B cell (primary cell): Measurements from ENCODE around the gene PCDHA2. TPM values are rescaled to one million over a fixed set of nuclear protein-coding genes. Genes with fewer than 3 reads are reported as not detected.

ENCODE experiments used
- ATAC-seq: fragments of 200-7000 bp; cut with Tn5 transposase; one replicate; pipeline ENCODE4 v1.10.0; 2021; ENCODE audit warnings: low read depth, mild to moderate bottlenecking, moderate number of reproducible peaks, moderate library complexity
- CTCF ChIA-PET: fragments of 350-600 bp; sonication (Branson Sonifier 250); formaldehyde crosslinking; loops from one replicate; lab custom pipeline; 2021; ENCODE audit warnings: antibody characterized with exemption, inconsistent platforms; lab: Charles Lee
- POLR2A ChIA-PET: fragments of 350-600 bp; sonication (Branson Sonifier 250); formaldehyde crosslinking; loops from one replicate; lab custom pipeline; 2021; ENCODE audit warnings: antibody characterized with exemption; lab: Charles Lee
- DNase-seq: peaks from one replicate; pipeline ENCODE4 v3.0.0; 2013
- H2AFZ ChIP-seq: 2 replicates; pipeline ENCODE4 v1.6.1; 2012; ENCODE audit warnings: mild to moderate bottlenecking, low read depth, low read length; ENCODE audit not compliant: insufficient read depth, poor library complexity, severe bottlenecking
- H3K27ac ChIP-seq, 2 donors: 1 replicate in 1 of 2; 2 replicates in 1 of 2; pipeline ENCODE4 v1.5.1; 2012 to 2013; ENCODE audit warnings: low read length in 2 of 2, mild to moderate bottlenecking in 2 of 2, moderate library complexity in 1 of 2
- H3K27me3 ChIP-seq, 4 experiments: fragments of 200-600 bp in 1 of 4; sonication (generic) in 1 of 4; replicated peaks in 1 of 4; 1 replicate in 2 of 4; 2 replicates in 2 of 4; pipeline versions ENCODE4 v1.6.1 to v1.7.0; 2013 to 2016; ENCODE audit warnings: low read length in 3 of 4, mild to moderate bottlenecking in 2 of 4, mixed read lengths in 1 of 4, moderate library complexity in 1 of 4; ENCODE audit not compliant: insufficient read depth in 4 of 4, control insufficient read depth in 3 of 4; ENCODE audit errors: control extremely low read depth in 1 of 4
- H3K36me3 ChIP-seq, 2 experiments: replicated peaks in 1 of 2; 1 replicate in 1 of 2; 2 replicates in 1 of 2; pipeline versions ENCODE4 v1.6.1 to v1.7.1; 2013; ENCODE audit warnings: low read length in 1 of 2; ENCODE audit not compliant: insufficient read depth in 2 of 2, control insufficient read depth in 1 of 2; ENCODE audit errors: control extremely low read depth in 1 of 2, extremely low read depth in 1 of 2
- H3K4me1 ChIP-seq, 2 donors: fragments of 200-600 bp in 1 of 2; sonication (generic) in 1 of 2; 1 replicate in 1 of 2; 2 replicates in 1 of 2; pipeline versions ENCODE4 v1.5.1 to v1.6.1; 2013 to 2017; ENCODE audit warnings: low read length in 2 of 2; ENCODE audit not compliant: control insufficient read depth in 2 of 2, insufficient read depth in 2 of 2
- H3K4me2 ChIP-seq: replicated peaks from 2 replicates; pipeline ENCODE3; 2012; ENCODE audit warnings: mild to moderate bottlenecking, low read depth, low read length; ENCODE audit not compliant: poor library complexity, severe bottlenecking
- H3K4me3 ChIP-seq, 5 experiments: fragments of 200-600 bp in 1 of 5; sonication (generic) in 1 of 5; 1 replicate in 3 of 5; 2 replicates in 2 of 5; pipeline versions ENCODE4 v1.5.1 to v1.7.0; 2011 to 2016; ENCODE audit warnings: low read length in 4 of 5, mild to moderate bottlenecking in 4 of 5, low read depth in 2 of 5, control low read depth in 1 of 5, moderate library complexity in 1 of 5; ENCODE audit not compliant: insufficient read depth in 1 of 5; ENCODE audit errors: control extremely low read depth in 1 of 5, extremely low read depth in 1 of 5
- H3K79me2 ChIP-seq: fragments of 200-600 bp; sonication (generic); one replicate; pipeline ENCODE4 v1.6.0; 2016; ENCODE audit warnings: low read length; ENCODE audit not compliant: control insufficient read depth, insufficient read depth
- H3K9ac ChIP-seq: fragments of 200-600 bp; sonication (generic); 2 replicates; pipeline ENCODE4 v1.6.1; 2017; ENCODE audit warnings: mild to moderate bottlenecking, low read length, moderate library complexity
- H3K9me3 ChIP-seq, 3 donors: one replicate each; pipeline versions ENCODE4 v1.6.1 to v1.7.1; 2013; ENCODE audit warnings: low read length in 2 of 3; ENCODE audit not compliant: control insufficient read depth in 2 of 3, insufficient read depth in 1 of 3; ENCODE audit errors: control extremely low read depth in 1 of 3
- H4K20me1 ChIP-seq: 2 replicates; pipeline ENCODE4 v1.6.0; 2012; ENCODE audit warnings: mild to moderate bottlenecking, low read length; ENCODE audit not compliant: insufficient read depth, control insufficient read depth, poor library complexity, severe bottlenecking
- H3K27ac Mint-ChIP-seq: one replicate; pipeline ENCODE4 v1.8.0; 2021; ENCODE audit warnings: mixed read lengths
- H3K27me3 Mint-ChIP-seq: one replicate; pipeline ENCODE4 v1.8.0; 2021; ENCODE audit warnings: mixed read lengths
- H3K4me1 Mint-ChIP-seq: one replicate; pipeline ENCODE4 v1.8.0; 2021; ENCODE audit warnings: mixed read lengths
- H3K4me3 Mint-ChIP-seq: one replicate; pipeline ENCODE4 v1.8.0; 2021; ENCODE audit warnings: mixed read lengths
- H3K9me3 Mint-ChIP-seq: one replicate; pipeline ENCODE4 v1.8.0; 2022; ENCODE audit warnings: mixed read lengths; ENCODE audit not compliant: insufficient read depth
- EZH2 ChIP-seq: IDR thresholded peaks from 2 replicates; pipeline ENCODE4 v1.6.1; 2012; ENCODE audit warnings: borderline replicate concordance, low read depth, mild to moderate bottlenecking, moderate library complexity, low read length; ENCODE audit not compliant: insufficient read depth, poor library complexity, severe bottlenecking
- WGBS: methylation state at CpG from one replicate; pipeline ENCODE4 v1.1.5; 2013; ENCODE audit warnings: missing lambda C conversion rate; ENCODE audit not compliant: insufficient coverage; 5-methylcytosine and 5-hydroxymethylcytosine counted together
- intact Hi-C: fragments of 100-400 bp; cut with micrococcal nuclease; formaldehyde crosslinking; loops from one replicate; pipeline ENCODE4 v1.10.0; 2022
- polyA plus RNA-seq: library from polyadenylated mRNA; depleted of rRNA; stranded (reverse); fragments of >200 nt; gene quantifications from 2 replicates; pipeline ENCODE4 v1.2.3, GENCODE V29; 2012
- total RNA-seq, 2 donors: library from RNA; stranded (reverse); fragments of 120-200 nt in 1 of 2; gene quantifications; 1 replicate in 1 of 2; 2 replicates in 1 of 2; pipeline versions ENCODE4 v1.2.3 to v1.2.4, GENCODE V29; 2013 to 2022
- TF ChIP-seq, protein P1 (sequence below): fragments of 200-600 bp; IDR thresholded peaks from one replicate; pipeline ENCODE4 v1.8.0; 2022; ENCODE audit warnings: antibody characterized with exemption, mild to moderate bottlenecking

Gene PCDHA2
- total and polyA plus RNA-seq, 2 donors (not counting 1 experiment from before 2014, with no cell fraction given), result not detected

DNA sequence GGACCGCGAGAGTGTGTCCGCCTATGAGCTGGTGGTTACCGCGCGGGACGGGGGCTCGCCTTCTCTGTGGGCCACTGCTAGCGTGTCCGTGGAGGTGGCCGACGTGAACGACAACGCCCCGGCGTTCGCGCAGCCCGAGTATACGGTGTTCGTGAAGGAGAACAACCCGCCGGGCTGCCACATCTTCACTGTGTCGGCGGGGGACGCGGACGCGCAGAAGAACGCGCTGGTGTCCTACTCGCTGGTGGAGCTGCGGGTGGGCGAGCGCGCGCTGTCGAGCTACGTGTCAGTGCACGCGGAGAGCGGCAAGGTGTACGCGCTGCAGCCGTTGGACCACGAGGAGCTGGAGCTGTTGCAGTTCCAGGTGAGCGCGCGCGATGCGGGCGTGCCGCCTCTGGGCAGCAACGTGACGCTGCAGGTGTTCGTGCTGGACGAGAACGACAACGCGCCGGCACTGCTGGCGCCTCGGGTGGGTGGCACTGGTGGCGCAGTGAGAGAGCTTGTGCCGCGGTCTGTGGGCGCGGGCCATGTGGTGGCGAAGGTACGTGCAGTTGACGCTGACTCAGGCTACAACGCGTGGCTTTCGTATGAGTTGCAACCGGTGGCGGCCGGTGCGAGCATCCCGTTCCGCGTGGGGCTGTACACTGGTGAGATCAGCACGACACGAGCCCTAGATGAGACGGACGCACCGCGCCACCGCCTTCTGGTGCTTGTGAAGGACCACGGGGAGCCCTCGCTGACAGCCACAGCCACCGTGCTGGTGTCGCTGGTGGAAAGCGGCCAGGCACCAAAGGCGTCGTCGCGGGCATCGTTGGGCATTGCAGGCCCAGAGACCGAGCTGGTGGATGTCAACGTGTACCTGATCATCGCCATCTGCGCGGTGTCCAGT, 41.2 kb downstream of the PCDHA2 start:
- 60% methylated on average over 103 of the region's 103 CpGs for WGBS
- Histone ChIP-seq H3K9ac (no peak overlapping the region), H3K4me3 (no peak overlapping the region), H3K9me3 (peaks cover 0 to 21% (median 11%) of the 10 kb centered on the region in 3 donors), H3K79me2 (no peaks in the 10 kb centered on the region), H3K27ac (no peak overlapping the region), H2AFZ (no peak overlapping the region), H3K27me3 (peaks cover 0 to 10% (median 5%) of the 10 kb centered on the region in 4 experiments), H3K4me1 (no peaks in the 10 kb centered on the region), H4K20me1 (no peaks in the 10 kb centered on the region), H3K4me2 (no peak overlapping the region), H3K36me3 (no peaks in the 10 kb centered on the region)
- ATAC-seq, result no peak
- no peak for DNase-seq
- Mint-ChIP-seq H3K27me3 (peaks cover 26% of the 10 kb centered on the region), H3K27ac (no peak overlapping the region), H3K4me1 (no peaks in the 10 kb centered on the region), H3K9me3 (peaks cover 3% of the 10 kb centered on the region), H3K4me3 (no peak overlapping the region)
- POLR2A ChIA-PET, result no interaction called here
- TF ChIP-seq, protein P1, sequence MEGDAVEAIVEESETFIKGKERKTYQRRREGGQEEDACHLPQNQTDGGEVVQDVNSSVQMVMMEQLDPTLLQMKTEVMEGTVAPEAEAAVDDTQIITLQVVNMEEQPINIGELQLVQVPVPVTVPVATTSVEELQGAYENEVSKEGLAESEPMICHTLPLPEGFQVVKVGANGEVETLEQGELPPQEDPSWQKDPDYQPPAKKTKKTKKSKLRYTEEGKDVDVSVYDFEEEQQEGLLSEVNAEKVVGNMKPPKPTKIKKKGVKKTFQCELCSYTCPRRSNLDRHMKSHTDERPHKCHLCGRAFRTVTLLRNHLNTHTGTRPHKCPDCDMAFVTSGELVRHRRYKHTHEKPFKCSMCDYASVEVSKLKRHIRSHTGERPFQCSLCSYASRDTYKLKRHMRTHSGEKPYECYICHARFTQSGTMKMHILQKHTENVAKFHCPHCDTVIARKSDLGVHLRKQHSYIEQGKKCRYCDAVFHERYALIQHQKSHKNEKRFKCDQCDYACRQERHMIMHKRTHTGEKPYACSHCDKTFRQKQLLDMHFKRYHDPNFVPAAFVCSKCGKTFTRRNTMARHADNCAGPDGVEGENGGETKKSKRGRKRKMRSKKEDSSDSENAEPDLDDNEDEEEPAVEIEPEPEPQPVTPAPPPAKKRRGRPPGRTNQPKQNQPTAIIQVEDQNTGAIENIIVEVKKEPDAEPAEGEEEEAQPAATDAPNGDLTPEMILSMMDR, result no peak
- no peak for TF ChIP-seq EZH2
- intact Hi-C loops, result no loop called here
- CTCF ChIA-PET, result no interaction called here
